HFFc6 (cell line): ENCODE data around the gene STK39. TPM values are rescaled to one million over a fixed set of nuclear protein-coding genes. Genes with fewer than 3 reads are reported as not detected.

Source experiments
- DNase-seq: peaks from one replicate; pipeline ENCODE4 v3.0.0-alpha.2; 2018
- H3K27ac Mint-ChIP-seq: 2 replicates; pipeline ENCODE4 v1.8.0; 2020; ENCODE audit warnings: mild to moderate bottlenecking, mixed read lengths
- H3K27me3 Mint-ChIP-seq: 2 replicates; pipeline ENCODE4 v1.8.0; 2021; ENCODE audit warnings: mild to moderate bottlenecking, moderate library complexity, mixed read lengths; ENCODE audit not compliant: insufficient read depth
- H3K36me3 Mint-ChIP-seq: 2 replicates; pipeline ENCODE4 v1.8.0; 2021; ENCODE audit warnings: low read depth, mixed read lengths
- H3K4me1 Mint-ChIP-seq: 2 replicates; pipeline ENCODE4 v1.8.0; 2020; ENCODE audit warnings: low read depth, mixed read lengths
- H3K4me3 Mint-ChIP-seq: 2 replicates; pipeline ENCODE4 v1.8.0; 2020; ENCODE audit warnings: mild to moderate bottlenecking, moderate library complexity, mixed read lengths
- H3K9me3 Mint-ChIP-seq: 2 replicates; pipeline ENCODE4 v1.8.0; 2020; ENCODE audit warnings: mild to moderate bottlenecking, mixed read lengths
- total RNA-seq, 6 experiments: library from RNA; stranded (reverse); fragmentation: NEBNext Ultra II Directional; extraction: Animal tissue kit (Norgen Biotek cat#: 25700); gene quantifications; 2 replicates in 1 of 6; 3 replicates in 5 of 6; pipeline ENCODE4 v1.2.3, GENCODE V29; 2021
- TF ChIP-seq, protein P1 (sequence below): fragments of 200-600 bp; sonication (generic); IDR thresholded peaks from 2 replicates; pipeline ENCODE4 v1.5.0; 2021; ENCODE audit warnings: antibody characterized with exemption, mild to moderate bottlenecking

Gene STK39
- total RNA-seq, 6 experiments from 2014 or later: 27.7 to 36.4 (median 33.4) TPM

DNA sequence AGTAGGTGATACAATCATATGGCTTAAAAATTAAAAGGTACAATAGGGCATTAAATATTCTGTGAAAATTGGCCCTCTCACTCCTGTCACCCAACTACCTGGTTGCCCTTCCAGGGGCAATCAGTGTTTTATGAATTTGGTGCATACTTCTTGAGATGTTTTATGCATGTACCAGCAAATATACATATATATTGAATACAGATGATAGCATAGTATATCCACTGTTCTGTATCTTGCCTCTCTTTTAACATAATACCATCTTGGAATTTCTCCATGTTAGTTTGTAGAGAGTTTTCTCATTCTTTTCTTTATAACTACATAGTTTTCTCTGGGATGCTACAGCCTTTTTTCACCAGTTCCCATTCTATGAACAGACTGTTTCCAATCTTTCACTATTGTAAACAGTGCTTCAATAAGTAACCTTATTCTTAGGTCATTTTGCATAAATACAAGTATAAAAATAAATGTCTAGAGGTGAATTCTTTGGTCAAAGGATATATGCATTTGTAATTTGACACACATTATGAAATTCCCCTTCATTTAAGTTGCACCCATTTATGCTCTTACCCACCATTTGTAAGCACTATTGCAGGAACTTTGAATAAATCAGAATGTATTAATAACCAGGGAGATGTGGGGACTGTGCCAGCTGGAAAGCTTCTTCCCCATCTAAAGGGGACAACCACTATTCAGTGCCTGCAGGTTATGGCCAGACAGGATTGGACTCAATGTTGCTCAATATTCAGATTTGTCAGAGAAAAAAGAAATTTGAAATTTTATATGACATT lies 225.4 kb downstream of the STK39 start:
- Mint-ChIP-seq H3K9me3 (no peaks in the 10 kb centered on the region), H3K36me3 (peaks cover 3% of the 10 kb centered on the region; the same call in 1 of the 2 replicates), H3K4me3 (no peak overlapping the region), H3K4me1 (peaks cover 9% of the 10 kb centered on the region; the same call in 1 of the 2 replicates), H3K27ac (no peak overlapping the region), H3K27me3 (no peaks in the 10 kb centered on the region)
- TF ChIP-seq, protein P1, sequence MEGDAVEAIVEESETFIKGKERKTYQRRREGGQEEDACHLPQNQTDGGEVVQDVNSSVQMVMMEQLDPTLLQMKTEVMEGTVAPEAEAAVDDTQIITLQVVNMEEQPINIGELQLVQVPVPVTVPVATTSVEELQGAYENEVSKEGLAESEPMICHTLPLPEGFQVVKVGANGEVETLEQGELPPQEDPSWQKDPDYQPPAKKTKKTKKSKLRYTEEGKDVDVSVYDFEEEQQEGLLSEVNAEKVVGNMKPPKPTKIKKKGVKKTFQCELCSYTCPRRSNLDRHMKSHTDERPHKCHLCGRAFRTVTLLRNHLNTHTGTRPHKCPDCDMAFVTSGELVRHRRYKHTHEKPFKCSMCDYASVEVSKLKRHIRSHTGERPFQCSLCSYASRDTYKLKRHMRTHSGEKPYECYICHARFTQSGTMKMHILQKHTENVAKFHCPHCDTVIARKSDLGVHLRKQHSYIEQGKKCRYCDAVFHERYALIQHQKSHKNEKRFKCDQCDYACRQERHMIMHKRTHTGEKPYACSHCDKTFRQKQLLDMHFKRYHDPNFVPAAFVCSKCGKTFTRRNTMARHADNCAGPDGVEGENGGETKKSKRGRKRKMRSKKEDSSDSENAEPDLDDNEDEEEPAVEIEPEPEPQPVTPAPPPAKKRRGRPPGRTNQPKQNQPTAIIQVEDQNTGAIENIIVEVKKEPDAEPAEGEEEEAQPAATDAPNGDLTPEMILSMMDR: no peak
- no peak for DNase-seq

- TF ChIP-seq, protein P1: no peak
- H3K27ac Mint-ChIP-seq: no peak overlapping the region
- H3K36me3 Mint-ChIP-seq: no peaks in the 10 kb centered on the region
- no peak overlapping the region for H3K4me3 Mint-ChIP-seq
- H3K27me3 Mint-ChIP-seq: no peaks in the 10 kb centered on the region
- no peaks in the 10 kb centered on the region for H3K4me1 Mint-ChIP-seq
- H3K9me3 Mint-ChIP-seq: no peaks in the 10 kb centered on the region
- DNase-seq: no peak
These were observed 232.0 kb downstream of the STK39 start for GRCh38 chr2:168015274-168015953.

DNA sequence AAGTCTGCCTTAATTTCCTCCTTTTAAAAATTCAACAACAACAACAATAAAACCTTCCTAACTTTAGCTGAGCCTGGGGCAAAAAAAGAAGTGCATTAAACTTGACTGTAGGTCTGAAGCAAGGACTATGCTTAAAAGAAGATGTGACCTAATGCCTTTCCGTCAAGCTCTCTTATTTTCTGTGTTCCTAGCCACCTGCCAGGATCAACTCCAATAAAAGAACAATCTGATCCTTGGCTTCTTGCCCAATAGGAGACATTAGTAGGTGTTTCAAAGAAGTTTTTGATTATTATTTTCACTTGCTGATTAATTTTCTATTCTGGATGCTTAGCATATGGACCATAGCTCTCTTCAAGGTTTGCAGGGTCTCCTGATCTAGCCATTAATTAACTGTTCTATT lies 237.5 kb downstream of the STK39 start:
- DNase-seq: no peak
- no peaks in the 10 kb centered on the region for H3K9me3 Mint-ChIP-seq
- H3K36me3 Mint-ChIP-seq: peaks cover 14% of the 10 kb centered on the region
- TF ChIP-seq, protein P1: no peak
- H3K27me3 Mint-ChIP-seq: no peaks in the 10 kb centered on the region
- H3K4me3 Mint-ChIP-seq: no peak overlapping the region
- H3K27ac Mint-ChIP-seq: no peak overlapping the region
- no peaks in the 10 kb centered on the region for H3K4me1 Mint-ChIP-seq

DNA sequence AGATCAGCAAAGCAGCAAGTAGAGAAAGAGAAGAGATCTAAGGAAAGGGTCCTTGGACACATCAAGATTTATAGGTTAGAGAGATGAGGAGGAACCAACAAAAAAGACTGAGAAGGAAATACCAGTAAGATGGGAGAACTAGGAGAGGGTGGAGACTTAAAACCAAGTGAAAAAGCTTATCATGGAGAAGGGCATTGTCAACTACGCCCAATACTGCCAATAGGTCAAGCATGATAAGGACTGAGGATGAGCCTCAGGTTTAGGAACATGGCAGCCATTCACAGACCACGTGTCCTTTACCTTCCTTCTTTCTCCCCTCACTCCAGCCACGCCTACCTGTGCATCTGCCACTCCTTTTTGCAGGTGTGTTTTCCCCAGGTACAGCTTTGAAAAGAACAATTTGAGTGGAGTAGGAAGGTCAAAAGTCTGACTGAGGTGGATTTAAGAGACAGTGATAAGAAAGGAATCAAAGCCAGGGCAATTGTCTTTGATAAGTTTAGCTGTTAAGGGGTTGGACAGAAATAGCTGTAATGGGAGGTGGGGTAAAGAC lies 238.7 kb downstream of the STK39 start:
- Mint-ChIP-seq H3K4me3 (no peak overlapping the region), H3K9me3 (no peaks in the 10 kb centered on the region), H3K4me1 (no peaks in the 10 kb centered on the region), H3K36me3 (peaks cover 14% of the 10 kb centered on the region), H3K27me3 (no peaks in the 10 kb centered on the region), H3K27ac (no peak overlapping the region)
- no peak for DNase-seq
- TF ChIP-seq, protein P1: no peak

DNA sequence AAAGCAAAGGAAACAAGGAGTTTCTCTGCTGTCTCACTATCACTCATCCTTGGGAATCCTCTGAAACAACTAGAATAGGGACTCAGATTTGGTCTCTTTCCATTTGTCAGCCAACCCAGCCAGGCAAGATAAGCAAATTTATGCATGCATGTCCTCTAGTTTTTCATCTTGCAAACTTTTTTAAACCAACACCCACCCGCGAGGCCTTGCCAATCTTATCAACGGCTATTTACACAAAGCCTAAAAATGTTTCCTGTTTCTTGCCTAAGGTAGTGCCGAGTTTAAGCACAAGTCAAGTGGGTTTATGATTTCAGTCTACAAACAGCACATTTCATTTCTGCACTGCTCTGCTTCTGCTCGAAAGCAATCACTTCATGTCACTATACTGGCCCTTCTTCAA lies 240.9 kb downstream of the STK39 start:
- H3K27ac Mint-ChIP-seq: no peak overlapping the region
- H3K4me3 Mint-ChIP-seq: no peak overlapping the region
- peaks cover 10% of the 10 kb centered on the region for H3K4me1 Mint-ChIP-seq
- no peaks in the 10 kb centered on the region for H3K27me3 Mint-ChIP-seq
- DNase-seq: no peak
- peaks cover 21% of the 10 kb centered on the region for H3K36me3 Mint-ChIP-seq
- TF ChIP-seq, protein P1: no peak
- no peaks in the 10 kb centered on the region for H3K9me3 Mint-ChIP-seq
